22Rv1 (cell line): ENCODE data around the gene TMC6.
A peak's percentile ranks its signal among the peaks of the same experiment; 100 is the strongest.

Experiments used
- H3K27ac ChIP-seq: fragments of 450-650 bp; 2 replicates; pipeline ENCODE4 v1.5.1; 2017
- ZFX ChIP-seq: fragments of 450-650 bp; IDR thresholded peaks from 2 replicates; pipeline ENCODE4 v1.6.1; 2017; ENCODE audit warnings: antibody characterized with exemption, borderline replicate concordance
- TF ChIP-seq, protein P1 (sequence below): fragments of 450-650 bp; IDR thresholded peaks from 2 replicates; pipeline ENCODE4 v1.5.1; 2017; ENCODE audit warnings: mild to moderate bottlenecking

The TMC6 gene

DNA sequence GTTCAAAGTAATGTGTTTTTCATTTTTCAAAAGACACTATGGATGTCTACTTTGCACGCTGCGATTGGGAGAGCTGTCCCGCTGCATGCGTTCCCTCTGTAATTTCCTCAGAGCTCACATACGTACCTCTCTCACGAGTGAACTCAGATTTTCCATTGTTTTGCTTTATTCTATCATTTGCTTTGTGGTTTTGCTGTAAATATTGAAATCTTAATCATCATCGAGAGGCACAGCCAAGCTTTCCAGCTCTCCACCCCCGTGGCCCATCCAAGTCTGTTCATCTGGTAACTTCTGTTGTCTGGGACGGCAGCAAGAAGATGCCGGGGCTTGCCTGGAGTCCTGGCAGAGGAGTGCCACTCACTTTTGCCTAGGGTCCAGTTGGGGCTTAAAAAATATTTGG, 21.1 kb downstream of the TMC6 start:
- no peak for TF ChIP-seq ZFX
- TF ChIP-seq, protein P1, sequence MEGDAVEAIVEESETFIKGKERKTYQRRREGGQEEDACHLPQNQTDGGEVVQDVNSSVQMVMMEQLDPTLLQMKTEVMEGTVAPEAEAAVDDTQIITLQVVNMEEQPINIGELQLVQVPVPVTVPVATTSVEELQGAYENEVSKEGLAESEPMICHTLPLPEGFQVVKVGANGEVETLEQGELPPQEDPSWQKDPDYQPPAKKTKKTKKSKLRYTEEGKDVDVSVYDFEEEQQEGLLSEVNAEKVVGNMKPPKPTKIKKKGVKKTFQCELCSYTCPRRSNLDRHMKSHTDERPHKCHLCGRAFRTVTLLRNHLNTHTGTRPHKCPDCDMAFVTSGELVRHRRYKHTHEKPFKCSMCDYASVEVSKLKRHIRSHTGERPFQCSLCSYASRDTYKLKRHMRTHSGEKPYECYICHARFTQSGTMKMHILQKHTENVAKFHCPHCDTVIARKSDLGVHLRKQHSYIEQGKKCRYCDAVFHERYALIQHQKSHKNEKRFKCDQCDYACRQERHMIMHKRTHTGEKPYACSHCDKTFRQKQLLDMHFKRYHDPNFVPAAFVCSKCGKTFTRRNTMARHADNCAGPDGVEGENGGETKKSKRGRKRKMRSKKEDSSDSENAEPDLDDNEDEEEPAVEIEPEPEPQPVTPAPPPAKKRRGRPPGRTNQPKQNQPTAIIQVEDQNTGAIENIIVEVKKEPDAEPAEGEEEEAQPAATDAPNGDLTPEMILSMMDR: no peak
- no peak overlapping the region for H3K27ac ChIP-seq

DNA sequence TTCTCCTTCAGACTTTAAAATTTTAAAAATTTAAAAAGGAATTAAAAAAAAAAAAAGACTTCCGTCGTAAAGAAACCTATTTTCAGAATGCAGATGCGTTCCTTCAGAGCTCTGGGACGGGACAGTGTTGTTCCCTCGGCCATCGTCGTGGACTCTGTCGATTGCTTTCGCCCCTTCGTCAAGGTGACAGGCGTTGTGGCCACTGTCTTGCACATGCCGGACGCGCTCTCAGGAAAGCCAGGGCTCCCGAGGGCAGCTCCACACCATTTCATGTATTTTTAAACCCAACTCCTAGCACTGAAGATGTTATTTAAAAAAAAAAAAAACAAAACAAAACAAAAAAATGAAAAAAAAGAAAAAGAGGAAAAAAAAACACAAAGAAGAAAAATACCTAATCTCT, 22.3 kb downstream of the TMC6 start:
- TF ChIP-seq, protein P1: no peak
- no peak for TF ChIP-seq ZFX
- H3K27ac ChIP-seq: peak overlapping the region; percentile 40

GRCh38 chr17:78105551-78105950, 23.0 kb downstream of the TMC6 start:
- H3K27ac ChIP-seq: peak overlapping the region; percentile 40
- TF ChIP-seq, protein P1: no peak
- no peak for TF ChIP-seq ZFX

DNA sequence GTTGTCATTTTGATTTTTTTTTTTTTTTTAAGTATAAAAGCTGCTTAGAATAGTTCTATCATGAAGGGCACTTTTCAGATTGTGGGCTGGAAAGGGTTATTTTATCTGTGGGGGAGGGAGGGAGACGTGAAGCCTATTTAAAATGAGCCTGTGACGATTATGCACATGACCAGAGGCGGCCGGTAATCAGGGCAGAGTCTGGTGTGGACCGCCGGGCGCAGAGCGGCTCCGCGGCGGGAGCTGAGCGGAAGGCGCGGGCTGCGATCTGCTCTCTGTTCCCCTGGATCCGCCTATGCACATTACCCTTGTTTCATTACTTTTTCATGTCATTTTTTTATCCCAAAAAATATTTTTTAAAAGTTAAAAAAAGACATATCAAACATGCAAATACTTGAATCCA, 23.5 kb downstream of the TMC6 start:
- peak overlapping the region; percentile 40 for H3K27ac ChIP-seq
- no peak for TF ChIP-seq ZFX
- TF ChIP-seq, protein P1: no peak

GRCh38 chr17:78104540-78104941, 24.0 kb downstream of the TMC6 start:
- no peak for TF ChIP-seq ZFX
- TF ChIP-seq, protein P1: no peak
- H3K27ac ChIP-seq: 0 out of 2 replicates have a peak overlapping the region, but pooled peaks have one; percentile 23

GRCh38 chr17:78103311-78103710, 25.2 kb downstream of the TMC6 start:
- TF ChIP-seq, protein P1: no peak
- no peak for TF ChIP-seq ZFX
- H3K27ac ChIP-seq: peak overlapping the region; percentile 23; the same call in 1 of the 2 replicates

- no peak overlapping the region for H3K27ac ChIP-seq
- no peak for TF ChIP-seq ZFX
- TF ChIP-seq, protein P1: no peak
Observed at GRCh38 chr17:78101542-78101941, 27.0 kb downstream of the TMC6 start.
